ENCODE results near the gene CRISP2. TPM values are rescaled to one million over a fixed set of nuclear protein-coding genes. Genes with fewer than 3 reads are reported as not detected.

The CRISP2 gene
- total RNA-seq, 1 donor from 2014 or later, result not detected

GRCh38 chr6:49739423-49739822 is 26.1 kb upstream of the CRISP2 start:
- Histone ChIP-seq H3K27ac (ENCODE audit: low read depth, low read length) (no peak overlapping the region), H3K4me2 (ENCODE audit: low read length) (no peak overlapping the region), H3K36me3 (ENCODE audit: insufficient read depth, low read length) (no peaks in the 10 kb centered on the region), H3K4me3 (ENCODE audit: insufficient read depth, low read depth, low read length) (no peak overlapping the region), H3K9ac (ENCODE audit: low read length) (no peak overlapping the region), H3K79me2 (ENCODE audit: insufficient read depth, low read length) (no peaks in the 10 kb centered on the region), H3K27me3 (ENCODE audit: insufficient read depth, low read length) (no peaks in the 10 kb centered on the region), H3K4me1 (ENCODE audit: insufficient read depth, low read length) (no peaks in the 10 kb centered on the region), H3K9me3 (ENCODE audit: insufficient read depth, low read depth, low read length) (no peaks in the 10 kb centered on the region), H4K20me1 (ENCODE audit: insufficient read depth, low read length) (no peaks in the 10 kb centered on the region), H2AFZ (ENCODE audit: low read depth, low read length) (no peak overlapping the region)
- H3K36me3 Mint-ChIP-seq (ENCODE audit: low read depth, unreplicated experiment), result no peaks in the 10 kb centered on the region
- H3K9me3 Mint-ChIP-seq (ENCODE audit: unreplicated experiment), result no peaks in the 10 kb centered on the region
- H3K4me1 Mint-ChIP-seq (ENCODE audit: low read depth, unreplicated experiment), result no peaks in the 10 kb centered on the region
- FAIRE-seq (no peak), DNase-seq (ENCODE audit: low read depth) (no peak)
- no peak for TF ChIP-seq EZH2 (IDR thresholded peaks at IDR 0.05; ENCODE audit: insufficient read depth, low read length)
- no peak for TF ChIP-seq CTCF (IDR thresholded peaks at IDR 0.05; ENCODE audit: insufficient read depth, low read depth, low read length)
- no peak overlapping the region for H3K4me3 Mint-ChIP-seq (ENCODE audit: unreplicated experiment)
- H3K27me3 Mint-ChIP-seq (ENCODE audit: low read depth, unreplicated experiment), result no peaks in the 10 kb centered on the region
- no peak overlapping the region for H3K27ac Mint-ChIP-seq (ENCODE audit: unreplicated experiment)

- Histone ChIP-seq H4K20me1 (ENCODE audit: insufficient read depth, low read length) (no peaks in the 10 kb centered on the region), H3K4me1 (ENCODE audit: insufficient read depth, low read length) (no peaks in the 10 kb centered on the region), H3K9me3 (ENCODE audit: insufficient read depth, low read depth, low read length) (no peaks in the 10 kb centered on the region), H3K27me3 (ENCODE audit: insufficient read depth, low read length) (no peaks in the 10 kb centered on the region), H3K27ac (ENCODE audit: low read depth, low read length) (no peak overlapping the region), H3K79me2 (ENCODE audit: insufficient read depth, low read length) (no peaks in the 10 kb centered on the region), H3K4me3 (ENCODE audit: insufficient read depth, low read depth, low read length) (no peak overlapping the region), H2AFZ (ENCODE audit: low read depth, low read length) (no peak overlapping the region), H3K4me2 (ENCODE audit: low read length) (no peak overlapping the region), H3K36me3 (ENCODE audit: insufficient read depth, low read length) (no peaks in the 10 kb centered on the region), H3K9ac (ENCODE audit: low read length) (no peak overlapping the region)
- H3K36me3 Mint-ChIP-seq (ENCODE audit: low read depth, unreplicated experiment), result no peaks in the 10 kb centered on the region
- H3K27ac Mint-ChIP-seq (ENCODE audit: unreplicated experiment), result no peak overlapping the region
- no peaks in the 10 kb centered on the region for H3K4me1 Mint-ChIP-seq (ENCODE audit: low read depth, unreplicated experiment)
- H3K9me3 Mint-ChIP-seq (ENCODE audit: unreplicated experiment), result no peaks in the 10 kb centered on the region
- TF ChIP-seq EZH2 (IDR thresholded peaks at IDR 0.05; ENCODE audit: insufficient read depth, low read length), result no peak
- TF ChIP-seq CTCF (IDR thresholded peaks at IDR 0.05; ENCODE audit: insufficient read depth, low read depth, low read length), result no peak
- no peaks in the 10 kb centered on the region for H3K27me3 Mint-ChIP-seq (ENCODE audit: low read depth, unreplicated experiment)
- FAIRE-seq (no peak), DNase-seq (ENCODE audit: low read depth) (no peak)
- no peak overlapping the region for H3K4me3 Mint-ChIP-seq (ENCODE audit: unreplicated experiment)
Measured at GRCh38 chr6:49736017-49736508, 22.7 kb upstream of the CRISP2 start.

- Histone ChIP-seq H3K27me3 (ENCODE audit: insufficient read depth, low read length) (no peaks in the 10 kb centered on the region), H2AFZ (ENCODE audit: low read depth, low read length) (no peak overlapping the region), H3K27ac (ENCODE audit: low read depth, low read length) (no peak overlapping the region), H3K4me1 (ENCODE audit: insufficient read depth, low read length) (no peaks in the 10 kb centered on the region), H3K4me2 (ENCODE audit: low read length) (no peak overlapping the region), H4K20me1 (ENCODE audit: insufficient read depth, low read length) (no peaks in the 10 kb centered on the region), H3K4me3 (ENCODE audit: insufficient read depth, low read depth, low read length) (no peak overlapping the region), H3K79me2 (ENCODE audit: insufficient read depth, low read length) (no peaks in the 10 kb centered on the region), H3K9me3 (ENCODE audit: insufficient read depth, low read depth, low read length) (no peaks in the 10 kb centered on the region), H3K36me3 (ENCODE audit: insufficient read depth, low read length) (no peaks in the 10 kb centered on the region), H3K9ac (ENCODE audit: low read length) (no peak overlapping the region)
- TF ChIP-seq CTCF (IDR thresholded peaks at IDR 0.05; ENCODE audit: insufficient read depth, low read depth, low read length) (no peak), EZH2 (IDR thresholded peaks at IDR 0.05; ENCODE audit: insufficient read depth, low read length) (no peak)
- Mint-ChIP-seq H3K4me1 (ENCODE audit: low read depth, unreplicated experiment) (no peaks in the 10 kb centered on the region), H3K27me3 (ENCODE audit: low read depth, unreplicated experiment) (no peaks in the 10 kb centered on the region), H3K27ac (ENCODE audit: unreplicated experiment) (no peak overlapping the region), H3K9me3 (ENCODE audit: unreplicated experiment) (no peaks in the 10 kb centered on the region), H3K36me3 (ENCODE audit: low read depth, unreplicated experiment) (no peaks in the 10 kb centered on the region), H3K4me3 (ENCODE audit: unreplicated experiment) (no peak overlapping the region)
- DNase-seq (ENCODE audit: low read depth) (no peak), FAIRE-seq (no peak)
Measured at GRCh38 chr6:49733680-49734079, 20.3 kb upstream of the CRISP2 start.

Data from astrocyte (in vitro differentiated cells and primary cell).